ENCODE data around the gene LPCAT1.

The LPCAT1 gene

DNA sequence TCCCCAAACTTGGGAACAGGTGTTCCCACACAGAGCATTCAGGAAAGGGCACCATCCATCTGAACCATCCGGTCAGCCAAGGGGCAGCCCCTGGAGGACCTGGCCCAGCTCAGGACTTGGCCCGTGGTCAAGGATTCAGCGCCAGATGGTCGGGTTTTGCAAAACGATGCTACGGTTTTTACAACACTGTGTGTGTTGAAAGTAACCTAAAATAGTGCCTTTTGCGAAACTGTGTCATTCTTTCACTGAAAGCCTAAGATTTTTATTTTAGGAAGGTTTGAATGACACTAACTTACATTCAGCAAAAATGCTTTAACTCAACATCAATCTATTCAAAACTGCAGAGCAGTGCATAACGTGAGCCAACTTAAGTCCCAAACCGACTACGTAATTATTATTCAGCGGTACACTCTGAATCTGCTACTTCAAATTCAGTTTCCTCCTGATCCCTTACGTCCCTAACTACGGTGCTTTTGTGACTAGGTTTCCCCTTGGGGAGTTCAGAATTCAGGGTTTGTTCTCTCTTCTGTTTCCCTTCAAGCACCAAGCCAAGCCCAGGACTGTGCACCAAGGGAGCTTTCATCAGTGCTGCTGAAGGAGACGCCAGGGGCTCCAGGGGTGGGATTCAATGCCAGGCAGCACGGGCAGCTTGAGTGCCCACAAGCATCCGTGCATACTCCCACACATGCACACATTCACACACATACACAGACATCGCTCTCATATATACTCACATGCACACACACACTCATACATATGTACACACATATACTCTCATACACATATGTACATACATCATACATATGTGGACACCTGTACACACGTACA lies 25.8 kb downstream of the LPCAT1 start:
- no peak for DNase-seq (ENCODE audit: low spot score)

DNA sequence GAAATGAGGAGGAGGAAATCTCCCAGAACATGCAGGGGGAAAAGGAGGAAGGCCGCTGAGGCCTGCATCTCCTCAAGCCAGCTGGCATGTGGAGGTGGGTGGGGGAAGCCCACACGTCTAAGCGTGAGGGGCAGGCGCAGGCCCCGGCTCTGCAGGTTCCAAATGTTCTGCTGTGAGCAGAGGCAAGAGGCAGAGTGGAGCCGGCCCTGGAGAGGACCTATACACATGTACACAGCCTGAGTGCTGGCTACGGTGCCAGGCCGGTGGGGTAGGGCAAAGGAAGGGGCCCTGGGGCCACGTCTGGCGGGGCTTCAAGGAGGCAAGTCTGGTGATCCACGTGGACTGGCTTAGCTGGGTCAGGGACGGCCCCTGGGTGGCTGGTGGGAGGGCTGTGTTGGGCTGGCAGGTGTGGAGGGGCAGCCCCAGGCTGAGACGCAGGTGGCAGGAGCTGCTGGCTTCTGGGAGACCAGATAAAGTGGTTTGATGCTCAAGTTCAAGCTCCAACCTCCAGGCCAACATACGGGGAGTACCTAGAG lies 26.4 kb downstream of the LPCAT1 start:
- DNase-seq (ENCODE audit: low spot score), result no peak

DNA sequence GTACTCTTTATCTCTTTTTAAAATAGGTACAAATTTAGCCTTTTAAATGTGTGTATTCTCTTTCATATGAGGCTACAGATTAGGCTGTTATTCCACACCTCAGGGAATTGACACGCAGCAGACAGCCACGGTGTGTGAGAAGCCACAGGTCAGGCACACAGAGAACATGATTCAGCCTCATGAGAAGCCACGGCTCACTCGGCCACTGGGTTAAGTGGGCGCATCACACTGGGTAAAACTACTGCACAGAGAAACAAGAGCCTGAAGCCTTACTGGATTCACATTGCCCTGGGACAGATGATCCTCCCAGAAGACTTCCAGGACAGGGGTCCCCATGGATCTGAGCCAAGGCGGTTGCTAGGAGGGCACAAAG lies 28.2 kb downstream of the LPCAT1 start:
- no peak for DNase-seq (ENCODE audit: low spot score)

DNA sequence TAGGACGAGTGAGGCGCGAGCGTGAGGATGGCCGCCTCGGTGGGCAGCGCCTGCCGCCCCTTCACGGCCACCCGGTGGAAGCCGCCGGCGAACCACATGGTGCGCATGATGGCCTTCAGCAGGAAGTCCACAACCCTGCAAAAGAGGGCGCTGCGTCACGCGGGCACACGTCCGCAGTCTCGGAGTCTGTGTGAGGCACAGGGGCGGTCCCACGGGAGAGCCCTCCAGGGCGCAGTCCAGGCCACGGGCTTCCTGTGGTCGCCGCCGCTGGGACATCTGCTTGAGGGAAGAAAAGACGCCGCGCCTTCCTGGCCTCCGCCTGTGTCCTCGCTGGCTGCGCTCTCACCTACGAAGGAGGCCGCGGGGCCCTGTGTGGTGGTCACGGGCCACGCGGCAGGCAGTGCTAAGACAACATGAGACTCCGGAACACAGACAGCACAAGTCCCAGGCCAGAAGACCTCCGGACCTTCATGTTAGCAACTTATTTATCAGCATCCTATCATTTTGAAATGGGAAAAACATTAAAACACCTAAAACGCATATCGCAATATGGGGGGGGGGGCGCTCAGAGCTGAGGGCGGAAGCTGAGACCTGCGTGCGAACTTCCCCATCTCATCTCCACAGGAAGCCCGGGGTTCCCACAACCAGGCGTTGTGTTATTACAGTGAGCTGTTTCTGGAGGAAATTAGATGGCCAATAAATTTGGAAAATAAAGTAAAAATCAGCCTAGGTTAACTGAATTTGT lies 28.8 kb downstream of the LPCAT1 start:
- DNase-seq (ENCODE audit: low spot score), result no peak

DNA sequence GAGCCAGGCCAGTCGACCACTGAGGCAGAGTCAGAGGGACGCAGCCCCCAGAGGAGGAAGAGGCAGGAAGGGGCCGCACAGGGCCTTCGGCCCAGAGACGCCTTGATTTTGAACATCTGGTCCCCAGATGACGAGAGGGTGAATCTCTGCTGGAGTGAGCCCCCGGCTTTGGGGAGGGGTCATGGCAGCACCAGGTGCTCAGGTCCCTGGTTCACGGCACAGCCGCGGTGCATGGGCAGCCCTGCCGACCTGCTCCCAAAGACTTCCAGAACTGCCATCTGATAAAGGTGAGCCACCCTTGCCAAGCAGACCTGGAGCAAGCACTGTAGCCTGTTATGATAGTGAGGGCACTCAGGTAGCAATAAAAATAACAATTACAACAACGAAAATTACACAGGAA lies 29.8 kb downstream of the LPCAT1 start:
- no peak for DNase-seq (ENCODE audit: low spot score)

DNA sequence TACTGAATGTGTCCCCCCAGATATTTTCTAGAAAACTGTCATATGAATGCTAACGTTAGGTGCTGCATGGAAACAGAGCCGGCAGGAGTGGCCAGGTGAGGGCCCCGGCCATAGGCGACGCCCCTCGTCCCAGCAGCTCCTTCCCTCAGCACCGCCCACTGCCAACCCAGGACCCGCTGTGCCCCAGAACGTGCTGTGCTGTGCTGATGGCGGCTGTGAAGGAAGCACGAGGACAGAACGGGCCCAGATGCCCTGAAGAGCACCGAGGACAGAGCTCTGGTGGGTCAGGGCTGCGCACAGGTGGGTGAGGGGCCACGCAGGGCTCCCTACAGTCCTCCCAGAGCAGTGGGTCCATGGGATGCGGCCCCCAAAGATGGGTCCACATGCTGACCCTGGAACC lies 30.3 kb downstream of the LPCAT1 start:
- DNase-seq (ENCODE audit: low spot score), result no peak

DNA sequence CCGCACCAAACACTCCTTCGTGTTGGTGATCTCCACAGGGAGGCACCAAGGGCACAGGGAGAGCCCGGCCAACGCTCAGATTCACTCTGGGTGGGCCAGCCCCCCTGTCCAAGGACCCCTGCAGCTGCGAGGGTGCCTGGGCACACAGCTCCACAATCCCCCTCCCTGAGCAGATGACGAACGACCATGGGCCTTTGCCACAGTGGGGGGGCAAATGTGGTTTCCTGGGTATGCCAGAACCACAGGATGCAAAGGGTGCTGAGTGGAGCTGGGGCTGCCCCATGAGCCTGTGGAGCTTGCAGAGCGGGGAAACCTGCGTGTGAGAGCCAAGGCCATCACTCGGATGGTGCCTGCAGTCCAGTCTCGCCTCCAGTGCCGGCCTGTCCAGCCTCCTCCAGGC lies 31.0 kb downstream of the LPCAT1 start:
- no peak for DNase-seq (ENCODE audit: low spot score)

DNA sequence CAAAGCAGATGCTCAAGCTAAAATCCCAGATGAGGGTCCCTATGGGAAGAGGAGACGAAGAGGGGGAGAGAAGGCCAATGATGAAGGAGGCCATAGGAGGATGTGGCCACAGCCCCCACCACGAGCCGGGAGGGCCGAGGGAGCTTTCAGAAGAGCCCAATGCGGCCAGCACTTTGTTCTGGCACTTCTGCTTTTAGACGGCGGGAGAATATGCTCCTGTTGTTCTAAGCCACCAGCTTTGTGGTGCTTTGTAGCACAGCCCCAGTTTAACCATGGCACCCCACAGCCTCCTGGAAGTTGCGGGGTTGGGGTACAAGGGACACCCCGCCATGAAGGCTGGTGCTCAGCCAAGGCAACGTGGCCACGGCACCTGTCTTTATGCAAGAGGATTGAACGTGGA lies 33.4 kb downstream of the LPCAT1 start:
- no peak for DNase-seq (ENCODE audit: low spot score)

DNA sequence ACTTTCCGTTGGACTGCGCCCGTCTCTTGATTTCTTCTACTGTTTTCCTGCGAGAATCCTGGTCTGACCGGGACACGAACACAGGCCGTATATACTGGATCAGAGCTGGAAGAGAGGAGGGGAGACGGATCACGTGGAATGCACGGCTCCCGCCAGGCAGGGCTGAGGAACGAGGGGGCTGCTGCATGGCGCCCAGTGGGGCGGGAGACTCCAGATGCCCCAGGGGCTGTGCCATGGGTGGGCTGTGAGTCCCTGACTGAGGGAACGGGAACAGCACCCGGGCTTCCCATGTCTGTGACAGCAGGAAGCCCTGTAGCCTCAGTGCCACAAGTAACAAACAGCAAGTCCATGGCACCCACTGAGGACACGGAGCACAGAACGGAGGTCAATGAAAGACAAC lies 34.0 kb downstream of the LPCAT1 start:
- DNase-seq (ENCODE audit: low spot score), result no peak

DNA sequence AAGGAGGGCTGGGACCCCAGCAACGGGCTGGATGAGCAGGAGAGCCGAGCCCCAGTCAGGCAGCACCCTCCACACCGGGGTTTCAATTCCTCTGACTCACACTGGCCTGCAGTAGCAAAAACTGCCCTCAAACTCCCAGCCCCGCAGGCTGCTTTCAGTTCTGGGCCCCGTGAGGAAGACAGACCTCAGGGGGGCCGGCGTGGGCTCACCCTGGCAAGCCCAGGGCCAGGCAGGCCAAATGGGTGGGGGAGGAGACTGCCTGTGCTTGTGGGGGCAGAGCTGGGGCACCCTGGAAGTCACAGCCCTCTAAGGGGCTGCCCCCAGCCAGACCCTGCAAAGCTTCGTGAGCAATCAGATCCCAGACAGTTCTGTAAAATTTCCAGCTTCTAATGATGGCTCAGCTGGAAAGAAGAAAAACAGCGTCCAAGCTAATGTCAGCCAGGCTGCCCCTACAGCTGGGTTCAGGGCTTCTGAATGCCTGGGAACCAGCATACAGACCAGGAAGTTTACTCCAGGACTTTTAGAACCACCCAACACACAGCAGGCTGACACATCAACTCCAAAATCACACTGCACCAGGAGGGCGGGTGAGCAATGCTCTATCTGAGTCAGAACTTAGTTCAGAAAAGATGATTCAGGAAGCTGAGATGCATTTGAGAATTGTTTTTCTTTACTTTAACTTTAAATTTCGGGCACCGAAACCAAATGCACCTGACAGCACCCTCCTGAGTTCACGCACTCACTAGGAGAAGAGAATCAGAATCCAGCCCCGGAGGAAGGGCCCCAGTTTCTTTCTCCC lies 34.7 kb downstream of the LPCAT1 start:
- DNase-seq (ENCODE audit: low spot score), result no peak

DNA sequence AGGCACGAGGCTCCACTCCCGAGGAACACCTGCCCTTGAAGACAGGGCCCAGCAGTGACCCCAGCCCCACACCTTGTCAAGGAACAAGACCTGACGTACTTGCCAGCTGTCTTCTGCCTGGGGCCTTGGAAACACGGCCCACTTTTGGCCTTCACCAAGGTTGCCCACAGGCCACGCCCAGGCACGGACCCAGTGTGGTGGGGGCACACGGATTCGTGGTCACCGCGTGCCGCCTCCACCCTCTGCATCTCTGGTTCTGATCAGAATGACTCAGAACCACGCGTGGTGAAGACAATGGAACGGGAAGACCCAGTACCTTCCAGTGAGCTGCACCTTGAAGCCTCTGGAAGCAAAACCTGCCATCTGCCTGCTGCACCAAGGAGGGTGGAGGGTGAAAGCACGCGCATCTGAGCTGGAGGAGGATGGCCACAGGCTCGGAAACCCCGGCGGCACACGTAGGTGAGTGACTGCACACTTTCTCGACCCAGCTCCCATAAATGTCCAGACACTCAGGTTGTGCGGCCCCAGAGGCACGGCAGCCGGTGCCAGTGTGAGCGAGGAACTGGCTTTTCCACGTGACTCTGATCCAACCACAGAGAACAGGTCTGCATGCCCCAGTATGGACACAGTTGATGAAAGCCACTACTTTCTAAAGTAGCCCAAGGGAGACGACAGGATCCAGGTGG lies 36.5 kb downstream of the LPCAT1 start:
- DNase-seq (ENCODE audit: low spot score), result no peak

DNA sequence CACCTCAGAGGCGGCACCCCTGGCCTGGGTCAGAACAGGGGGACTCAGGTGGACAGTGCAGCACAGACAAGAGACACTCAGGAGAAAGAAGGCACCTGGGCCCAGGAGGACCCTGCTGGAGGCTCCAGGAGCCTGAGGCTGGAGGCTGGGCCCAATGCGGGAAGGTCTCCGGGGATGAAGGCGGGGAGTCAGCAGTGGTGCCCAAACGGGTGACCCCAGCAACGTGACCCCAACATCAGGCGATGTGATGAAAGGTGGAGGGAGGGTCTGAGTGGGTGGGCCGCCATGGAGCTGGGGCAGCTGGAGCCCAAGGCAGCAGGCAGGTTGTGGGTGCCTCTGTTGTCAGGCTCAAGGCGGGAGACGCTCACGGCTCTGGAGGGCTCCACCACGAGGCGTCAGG lies 37.5 kb downstream of the LPCAT1 start:
- no peak for DNase-seq (ENCODE audit: low spot score)

DNA sequence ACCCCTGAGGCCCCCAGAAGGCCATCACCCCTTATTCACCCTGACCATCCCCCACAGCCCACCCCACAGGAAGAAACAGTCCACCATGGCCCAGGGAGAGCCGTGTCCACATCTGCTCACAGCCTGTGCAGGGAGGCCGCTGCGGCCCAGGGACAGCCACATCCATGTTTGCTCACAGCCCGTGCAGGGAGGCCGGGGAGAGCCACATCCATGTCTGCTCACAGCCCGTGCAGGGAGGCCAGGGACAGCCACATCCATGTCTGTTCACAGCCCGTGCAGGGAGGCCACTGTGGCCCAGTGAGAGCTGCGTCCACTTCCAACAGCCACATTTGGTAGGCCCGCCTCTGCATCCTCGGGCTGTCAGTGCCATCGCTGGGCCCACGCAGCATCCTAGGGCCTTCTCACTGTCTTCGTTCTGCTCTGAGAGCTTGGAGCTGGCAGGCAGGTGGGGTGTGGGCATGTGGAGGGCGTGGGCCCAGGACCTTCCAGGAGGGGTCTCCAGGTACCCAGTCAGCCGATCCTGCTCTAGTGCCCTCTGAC lies 38.1 kb downstream of the LPCAT1 start:
- DNase-seq (ENCODE audit: low spot score), result no peak

DNA sequence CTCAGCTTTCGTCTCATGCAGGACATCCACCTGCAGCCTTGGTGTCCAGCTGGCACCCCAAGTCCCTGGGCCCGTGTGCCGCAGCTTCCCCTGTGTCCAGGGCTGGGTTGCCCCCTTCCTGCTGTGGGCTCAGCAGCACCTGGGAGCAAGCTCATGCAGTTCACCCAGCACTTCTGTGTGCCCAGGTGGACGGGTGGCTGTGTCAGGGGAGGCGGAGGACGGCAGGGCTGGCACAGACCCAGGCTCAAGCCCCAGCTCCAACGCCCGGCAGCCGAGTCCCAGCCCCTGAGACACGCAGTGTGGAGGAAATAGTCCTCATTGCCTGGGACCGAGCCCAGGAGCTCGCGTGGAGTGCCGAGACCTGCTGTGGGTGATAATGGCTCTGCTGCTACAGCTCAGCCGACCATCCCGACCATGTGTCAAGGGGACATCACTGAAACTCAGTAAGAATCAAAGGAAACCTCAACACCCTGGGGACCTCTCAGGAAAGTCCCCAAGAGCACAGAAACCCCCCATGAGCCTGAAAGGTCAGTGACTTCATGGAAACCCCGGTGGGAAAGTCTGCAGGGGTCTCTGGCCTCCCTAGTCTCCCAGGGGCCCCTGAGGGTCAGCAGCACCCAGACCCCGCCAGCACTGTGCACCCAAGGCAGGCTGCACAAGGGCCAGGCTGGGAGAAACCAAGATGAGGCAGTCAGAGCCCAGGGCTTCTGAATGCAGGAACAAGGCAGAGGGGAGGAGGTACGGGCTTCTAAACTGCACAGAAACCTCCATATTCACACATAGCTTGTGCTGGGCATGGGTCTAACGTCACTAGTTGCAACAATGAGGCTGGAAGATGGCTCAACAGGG lies 38.8 kb downstream of the LPCAT1 start:
- DNase-seq (ENCODE audit: low spot score), result no peak

DNA sequence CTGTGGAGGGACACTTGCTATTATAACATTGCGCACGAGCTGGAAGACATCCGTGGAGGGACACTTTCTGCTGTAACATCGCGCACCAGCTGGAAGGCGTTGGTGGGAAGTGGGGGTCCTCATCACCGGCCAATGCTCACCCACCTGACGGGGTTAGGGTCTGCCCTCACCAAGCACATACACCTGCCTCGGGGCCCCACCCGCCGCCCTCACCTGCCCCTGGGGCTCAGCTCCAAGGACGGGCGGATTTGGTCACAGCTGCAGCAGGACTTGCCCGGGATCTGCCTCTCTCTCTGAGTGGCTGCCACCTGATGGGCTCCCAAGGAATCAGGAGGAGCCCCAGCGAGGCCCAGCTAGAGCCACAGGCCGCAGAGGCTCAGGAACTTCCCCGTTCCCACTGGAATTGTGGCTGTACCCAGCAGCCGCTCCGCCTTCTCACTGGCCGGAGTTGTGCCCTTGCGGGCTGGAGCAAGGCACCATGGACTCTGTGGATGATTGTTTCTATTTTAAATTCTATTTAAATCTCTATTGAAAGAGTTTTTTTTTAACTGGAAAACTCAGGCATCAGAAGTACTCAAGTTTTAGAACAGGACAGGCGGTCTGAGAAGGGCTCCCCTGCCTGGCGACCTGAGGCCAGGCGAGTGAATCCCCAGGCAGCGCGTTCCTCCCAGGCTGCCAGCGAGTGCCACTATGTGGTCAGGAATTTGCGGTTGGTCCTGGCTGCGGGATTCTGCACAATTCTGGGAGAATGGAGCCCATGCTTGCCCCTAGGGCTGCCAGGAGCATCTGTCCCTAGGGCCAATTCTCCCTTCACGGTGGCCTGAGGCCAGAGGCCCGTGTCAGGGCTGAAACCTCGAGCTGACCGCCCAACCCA lies 39.7 kb downstream of the LPCAT1 start:
- no peak for DNase-seq (ENCODE audit: low spot score)

DNA sequence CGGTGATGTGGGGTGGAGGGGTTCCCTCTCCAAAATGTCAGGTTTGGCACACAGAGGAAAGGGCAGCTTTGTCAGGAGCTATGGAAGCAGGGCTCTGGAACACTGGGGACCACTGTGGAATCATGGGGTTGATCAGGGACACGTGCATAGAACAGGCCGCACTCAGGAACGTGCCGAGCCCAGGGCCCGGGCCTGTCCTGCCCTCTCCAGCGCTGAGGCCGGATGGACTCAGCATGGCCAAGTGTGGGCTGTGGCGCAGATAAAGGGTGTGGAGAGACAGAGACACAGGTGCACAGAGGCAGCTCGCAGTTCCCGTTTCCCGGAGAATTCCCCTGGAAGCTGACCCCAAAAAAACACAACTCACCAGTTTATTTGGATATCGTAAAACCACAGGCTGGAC lies 40.7 kb downstream of the LPCAT1 start:
- no peak for DNase-seq (ENCODE audit: low spot score)

DNA sequence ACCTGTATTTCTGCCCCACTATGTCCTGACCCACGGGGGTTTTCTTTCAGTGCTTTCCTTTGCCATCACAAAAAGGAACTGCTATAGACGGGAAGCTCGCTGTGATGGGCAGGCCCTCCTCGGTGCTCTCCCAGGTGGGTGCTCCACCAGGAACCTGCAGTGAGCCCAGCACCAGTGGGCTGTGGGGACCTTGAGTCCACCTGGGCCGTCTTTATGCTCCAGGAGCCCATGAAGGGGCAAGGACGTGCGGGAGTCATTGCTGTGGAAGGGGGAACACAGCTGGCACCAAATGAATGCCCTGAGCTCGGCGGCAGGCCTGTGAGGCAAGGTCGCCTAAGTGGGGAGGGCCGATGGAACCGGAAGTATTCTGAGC lies 41.8 kb downstream of the LPCAT1 start:
- no peak for DNase-seq (ENCODE audit: low spot score)

DNA sequence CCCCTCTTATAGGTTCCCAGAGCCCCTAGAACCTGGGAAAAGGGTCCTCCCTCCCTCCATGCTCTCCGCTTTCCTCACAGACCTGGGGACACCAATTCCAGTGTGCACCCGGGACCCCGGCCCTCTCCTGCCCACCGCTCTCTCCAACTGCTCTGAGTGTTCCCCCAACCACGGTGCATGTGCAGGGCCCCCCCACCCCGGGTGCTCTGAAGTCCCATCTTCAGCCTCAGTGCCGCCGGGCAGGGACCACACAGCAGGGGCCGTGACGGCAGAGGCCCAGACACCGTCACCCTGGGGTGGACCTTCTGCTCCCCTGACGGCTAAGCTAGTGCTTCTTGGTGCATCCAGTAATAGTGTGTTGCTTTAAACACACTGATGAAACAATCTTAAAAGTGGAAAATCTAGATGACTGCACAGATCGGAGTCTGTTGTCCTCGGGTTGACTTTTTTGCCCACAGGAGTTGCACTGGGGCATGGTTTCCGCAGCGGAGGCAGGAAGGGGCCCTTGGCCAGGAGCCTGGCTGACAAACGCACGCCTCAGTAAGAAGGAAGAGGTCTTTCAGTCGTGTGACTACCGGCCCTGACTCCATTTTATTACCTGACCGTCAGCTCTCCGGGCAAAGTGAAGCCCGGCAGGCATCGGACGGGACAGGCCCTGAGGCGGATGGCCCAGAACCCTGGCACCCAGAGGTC lies 42.3 kb downstream of the LPCAT1 start:
- no peak for DNase-seq (ENCODE audit: low spot score)

DNA sequence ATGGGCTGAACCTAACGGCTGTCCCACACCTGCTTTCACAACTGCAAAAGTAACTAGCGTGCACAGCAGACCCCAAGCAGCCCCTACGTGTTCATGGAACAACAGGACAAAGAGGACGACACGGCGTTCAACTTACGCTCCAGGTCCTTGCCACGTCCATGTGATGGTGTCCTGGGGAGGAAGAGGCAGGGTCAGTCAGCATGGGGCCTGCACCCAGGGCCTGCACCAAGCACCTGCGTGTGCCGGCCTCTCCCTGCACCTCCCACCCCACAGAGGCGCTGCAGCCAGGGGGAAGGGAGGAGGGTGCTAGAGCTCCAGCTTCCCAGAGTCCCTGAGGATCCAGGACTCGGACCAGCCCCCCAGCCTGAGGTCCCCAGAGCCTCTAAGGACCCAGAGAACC lies 43.0 kb downstream of the LPCAT1 start:
- no peak for DNase-seq (ENCODE audit: low spot score)
